ENCODE measurements around the gene NOX4.
"Not testable (repeated sequence)": the region's sequence is repeated elsewhere in the genome, so short reads cannot be mapped to it uniquely, and the experiment has no call there.

Gene NOX4

DNA sequence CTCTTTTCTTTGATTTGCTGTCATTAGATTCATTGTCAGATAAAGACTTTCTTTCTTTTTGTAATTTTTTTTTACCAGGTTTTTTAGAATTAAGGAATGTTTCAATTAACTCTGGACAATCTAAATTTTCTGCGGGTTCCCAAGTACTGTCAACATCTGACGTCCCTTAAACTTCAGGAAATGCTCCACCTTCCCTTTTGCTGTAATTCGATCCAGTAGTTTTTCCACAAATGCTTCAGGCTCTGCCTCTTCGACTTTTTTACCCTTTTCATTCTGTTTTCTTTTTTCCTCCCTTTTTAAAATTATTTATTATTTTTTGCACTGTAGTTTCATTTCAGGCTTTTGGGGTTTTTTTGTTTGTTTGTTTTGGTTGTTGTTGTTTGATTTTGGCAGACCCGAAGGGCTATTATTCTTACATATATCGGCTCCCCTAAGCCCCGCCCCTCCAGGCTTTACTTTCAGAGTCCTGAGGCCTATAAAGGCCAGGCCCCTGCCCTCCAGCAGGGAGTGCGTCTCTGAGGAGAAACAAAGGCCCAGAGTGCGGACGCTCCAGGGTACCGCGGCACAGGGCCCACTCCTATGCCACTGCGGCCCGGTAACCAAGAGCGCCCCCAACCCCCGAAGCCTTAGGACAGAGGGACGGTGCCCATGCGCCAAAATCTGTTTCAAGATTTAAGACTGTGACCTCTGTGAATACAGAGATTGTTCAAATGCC lies 197.1 kb downstream of the NOX4 start:
- no peak for DNase-seq

GRCh38 chr11:89288004-89288403 lies 203.2 kb downstream of the NOX4 start:
- DNase-seq: not testable (repeated sequence)

DNA sequence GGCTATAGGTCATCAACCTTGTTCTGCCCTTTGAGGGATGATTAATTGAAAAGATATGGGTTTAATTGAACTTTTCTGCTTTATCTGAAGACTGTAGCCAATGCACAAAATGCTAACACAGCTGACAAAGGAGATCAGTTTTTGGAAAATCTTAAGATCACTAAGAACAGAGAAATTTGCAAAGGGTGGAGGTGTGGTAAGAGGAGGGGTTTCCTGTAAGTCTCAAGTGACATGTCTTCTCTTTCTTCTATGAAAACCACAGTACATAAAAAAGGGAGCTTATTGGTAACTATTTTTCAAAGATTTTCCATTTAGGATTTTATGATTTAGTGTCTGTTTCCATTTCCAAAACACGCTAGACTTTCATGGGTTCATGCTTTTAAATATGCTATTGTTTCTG lies 204.6 kb downstream of the NOX4 start:
- DNase-seq: not testable (repeated sequence)

- DNase-seq: not testable (repeated sequence)
Measured at GRCh38 chr11:89281032-89281677, 210.0 kb downstream of the NOX4 start.

DNA sequence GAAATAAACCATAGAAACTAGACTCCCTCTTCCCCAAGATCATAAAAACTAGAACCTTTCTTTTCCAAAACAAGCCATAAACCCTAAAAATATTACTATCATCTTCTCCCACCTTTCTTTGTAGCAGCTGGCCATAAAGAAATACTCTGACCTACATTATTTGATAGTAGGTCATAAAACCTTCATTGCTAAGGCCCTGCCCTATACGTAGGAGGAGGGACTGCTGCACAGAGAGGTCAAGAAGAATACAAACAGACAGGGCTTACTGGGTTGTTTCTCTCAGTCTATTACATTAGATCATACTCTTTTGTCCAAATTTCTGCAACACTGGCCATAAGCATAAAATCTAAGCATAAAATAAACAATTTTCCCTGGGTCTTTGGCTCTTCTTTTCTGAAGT lies 212.0 kb downstream of the NOX4 start:
- no peak for DNase-seq

- DNase-seq: no peak
Measured at GRCh38 chr11:89275966-89276365, 215.2 kb downstream of the NOX4 start.

Data from stimulated activated CD4-positive, alpha-beta T cell treated with anti-CD3 and anti-CD28 coated beads, Interleukin-4, amount 100 ng/mL, for 1 hour (primary cell).